Dendritic cell treated with granulocyte-macrophage colony-stimulating factor and Interleukin-4, amounts not matched to agents 40 ng/mL and 50 ng/mL, for 4 days (primary cell): ENCODE measurements around the gene TSHR.

Experiments
- H3K27ac Mint-ChIP-seq: one replicate; pipeline ENCODE4 v1.8.0; 2022; ENCODE audit warnings: mild to moderate bottlenecking, mixed read lengths
- H3K27me3 Mint-ChIP-seq: one replicate; pipeline ENCODE4 v1.8.0; 2022; ENCODE audit warnings: mild to moderate bottlenecking, mixed read lengths
- H3K36me3 Mint-ChIP-seq: one replicate; pipeline ENCODE4 v1.8.0; 2022; ENCODE audit warnings: low read depth, mixed read lengths
- H3K4me1 Mint-ChIP-seq: one replicate; pipeline ENCODE4 v1.8.0; 2022; ENCODE audit warnings: low read depth, mixed read lengths
- H3K4me3 Mint-ChIP-seq: one replicate; pipeline ENCODE4 v1.8.0; 2022; ENCODE audit warnings: mild to moderate bottlenecking, moderate library complexity, mixed read lengths
- H3K9me3 Mint-ChIP-seq: one replicate; pipeline ENCODE4 v1.8.0; 2022; ENCODE audit warnings: mixed read lengths
- intact Hi-C: fragments of 100-400 bp; cut with micrococcal nuclease; formaldehyde crosslinking; loops from one replicate; pipeline ENCODE4 v1.15.0; 2022

TSHR gene

GRCh38 chr14:80958226-80958625 is 2.8 kb downstream of the TSHR start:
- H3K4me3 Mint-ChIP-seq, result no peak overlapping the region
- no peaks in the 10 kb centered on the region for H3K36me3 Mint-ChIP-seq
- peak overlapping the region; percentile 26 for H3K27ac Mint-ChIP-seq
- H3K27me3 Mint-ChIP-seq, result peaks cover 11% of the 10 kb centered on the region
- intact Hi-C loops, result loop anchor here (5.0 kb wide), 1 partner anchor 504 kb away; no protein-coding TSS in a partner anchor
- H3K4me1 Mint-ChIP-seq, result peaks cover 19% of the 10 kb centered on the region
- H3K9me3 Mint-ChIP-seq, result no peaks in the 10 kb centered on the region

GRCh38 chr14:80958939-80959338 is 3.5 kb downstream of the TSHR start:
- Mint-ChIP-seq H3K27me3 (peaks cover 11% of the 10 kb centered on the region), H3K4me1 (peaks cover 19% of the 10 kb centered on the region), H3K4me3 (no peak overlapping the region), H3K27ac (no peak overlapping the region), H3K9me3 (no peaks in the 10 kb centered on the region), H3K36me3 (no peaks in the 10 kb centered on the region)
- intact Hi-C loops, result loop anchor here (5.0 kb wide), 1 partner anchor 503 kb away; no protein-coding TSS in a partner anchor

GRCh38 chr14:80959496-80959895 is 4.1 kb downstream of the TSHR start:
- Mint-ChIP-seq H3K4me1 (peaks cover 19% of the 10 kb centered on the region), H3K27ac (no peak overlapping the region), H3K9me3 (no peaks in the 10 kb centered on the region), H3K4me3 (no peak overlapping the region), H3K27me3 (peaks cover 11% of the 10 kb centered on the region), H3K36me3 (no peaks in the 10 kb centered on the region)
- intact Hi-C loops, result loop anchor here (5.0 kb wide), 1 partner anchor 503 kb away; no protein-coding TSS in a partner anchor

- Mint-ChIP-seq H3K27me3 (peaks cover 5% of the 10 kb centered on the region), H3K36me3 (no peaks in the 10 kb centered on the region), H3K27ac (no peak overlapping the region), H3K4me1 (no peaks in the 10 kb centered on the region), H3K4me3 (no peak overlapping the region), H3K9me3 (no peaks in the 10 kb centered on the region)
- intact Hi-C loops, result no loop called here
These were observed 9.6 kb downstream of the TSHR start for GRCh38 chr14:80965037-80965436.

GRCh38 chr14:80973931-80974641 is 18.7 kb downstream of the TSHR start:
- no peaks in the 10 kb centered on the region for H3K36me3 Mint-ChIP-seq
- no peak overlapping the region for H3K4me3 Mint-ChIP-seq
- no peaks in the 10 kb centered on the region for H3K27me3 Mint-ChIP-seq
- H3K27ac Mint-ChIP-seq, result no peak overlapping the region
- no peaks in the 10 kb centered on the region for H3K9me3 Mint-ChIP-seq
- intact Hi-C loops, result no loop called here
- H3K4me1 Mint-ChIP-seq, result no peaks in the 10 kb centered on the region

- Mint-ChIP-seq H3K9me3 (no peaks in the 10 kb centered on the region), H3K4me3 (no peak overlapping the region), H3K36me3 (no peaks in the 10 kb centered on the region), H3K27me3 (no peaks in the 10 kb centered on the region), H3K4me1 (no peaks in the 10 kb centered on the region), H3K27ac (no peak overlapping the region)
- intact Hi-C loops, result no loop called here
These were observed 19.3 kb downstream of the TSHR start for GRCh38 chr14:80974679-80975078.

- Mint-ChIP-seq H3K4me3 (no peak overlapping the region), H3K27ac (no peak overlapping the region), H3K9me3 (no peaks in the 10 kb centered on the region), H3K36me3 (no peaks in the 10 kb centered on the region), H3K27me3 (no peaks in the 10 kb centered on the region), H3K4me1 (no peaks in the 10 kb centered on the region)
- intact Hi-C loops, result no loop called here
These were observed 21.8 kb downstream of the TSHR start for GRCh38 chr14:80977221-80977620.

GRCh38 chr14:80978403-80978802 is 23.0 kb downstream of the TSHR start:
- Mint-ChIP-seq H3K9me3 (no peaks in the 10 kb centered on the region), H3K4me1 (no peaks in the 10 kb centered on the region), H3K27ac (no peak overlapping the region), H3K36me3 (no peaks in the 10 kb centered on the region), H3K27me3 (no peaks in the 10 kb centered on the region), H3K4me3 (no peak overlapping the region)
- intact Hi-C loops, result no loop called here

- Mint-ChIP-seq H3K4me1 (no peaks in the 10 kb centered on the region), H3K4me3 (no peak overlapping the region), H3K36me3 (no peaks in the 10 kb centered on the region), H3K27ac (no peak overlapping the region), H3K27me3 (no peaks in the 10 kb centered on the region), H3K9me3 (no peaks in the 10 kb centered on the region)
- intact Hi-C loops, result no loop called here
These were observed 24.5 kb downstream of the TSHR start for GRCh38 chr14:80979951-80980350.

- Mint-ChIP-seq H3K4me1 (no peaks in the 10 kb centered on the region), H3K9me3 (no peaks in the 10 kb centered on the region), H3K4me3 (no peak overlapping the region), H3K27me3 (peaks cover 4% of the 10 kb centered on the region), H3K36me3 (no peaks in the 10 kb centered on the region), H3K27ac (no peak overlapping the region)
- intact Hi-C loops, result no loop called here
These were observed 25.7 kb downstream of the TSHR start for GRCh38 chr14:80981156-80981555.

- Mint-ChIP-seq H3K4me1 (no peaks in the 10 kb centered on the region), H3K27me3 (peaks cover 4% of the 10 kb centered on the region), H3K9me3 (no peaks in the 10 kb centered on the region), H3K4me3 (no peak overlapping the region), H3K36me3 (no peaks in the 10 kb centered on the region), H3K27ac (no peak overlapping the region)
- intact Hi-C loops, result no loop called here
These were observed 26.3 kb downstream of the TSHR start for GRCh38 chr14:80981673-80982072.

GRCh38 chr14:80982711-80983110 is 27.3 kb downstream of the TSHR start:
- Mint-ChIP-seq H3K4me3 (no peak overlapping the region), H3K36me3 (no peaks in the 10 kb centered on the region), H3K27ac (no peak overlapping the region), H3K27me3 (peaks cover 4% of the 10 kb centered on the region), H3K9me3 (no peaks in the 10 kb centered on the region), H3K4me1 (no peaks in the 10 kb centered on the region)
- intact Hi-C loops, result no loop called here

- H3K36me3 Mint-ChIP-seq, result no peaks in the 10 kb centered on the region
- no peaks in the 10 kb centered on the region for H3K9me3 Mint-ChIP-seq
- intact Hi-C loops, result loop anchor here (1.0 kb wide), 1 partner anchor 33 kb away; no protein-coding TSS in a partner anchor
- peaks cover 5% of the 10 kb centered on the region for H3K27me3 Mint-ChIP-seq
- H3K27ac Mint-ChIP-seq, result no peak overlapping the region
- H3K4me1 Mint-ChIP-seq, result no peaks in the 10 kb centered on the region
- H3K4me3 Mint-ChIP-seq, result no peak overlapping the region
These were observed 32.0 kb downstream of the TSHR start for GRCh38 chr14:80987235-80988032.

- H3K4me3 Mint-ChIP-seq, result no peak overlapping the region
- intact Hi-C loops, result no loop called here
- no peaks in the 10 kb centered on the region for H3K9me3 Mint-ChIP-seq
- no peak overlapping the region for H3K27ac Mint-ChIP-seq
- peaks cover 5% of the 10 kb centered on the region for H3K27me3 Mint-ChIP-seq
- no peaks in the 10 kb centered on the region for H3K36me3 Mint-ChIP-seq
- H3K4me1 Mint-ChIP-seq, result no peaks in the 10 kb centered on the region
These were observed 32.8 kb downstream of the TSHR start for GRCh38 chr14:80988192-80988591.
